Endothelial cell (in vitro differentiated cells): Measurements from ENCODE around the gene ACADS. TPM values are rescaled to one million over a fixed set of nuclear protein-coding genes. Genes with fewer than 3 reads are reported as not detected.

Experiments
- DNase-seq: peaks from one replicate; pipeline ENCODE4 v3.0.0; 2021; ENCODE audit warnings: low spot score
- H3K27ac Mint-ChIP-seq: one replicate; pipeline ENCODE4 v1.8.0; 2021; ENCODE audit warnings: mixed read lengths, inconsistent platforms; ENCODE audit not compliant: unreplicated experiment
- H3K27me3 Mint-ChIP-seq: one replicate; pipeline ENCODE4 v1.8.0; 2021; ENCODE audit warnings: mild to moderate bottlenecking, moderate library complexity, mixed read lengths, inconsistent platforms; ENCODE audit not compliant: unreplicated experiment
- H3K36me3 Mint-ChIP-seq: one replicate; pipeline ENCODE4 v1.8.0; 2021; ENCODE audit warnings: mild to moderate bottlenecking, low read depth, mixed read lengths, inconsistent platforms; ENCODE audit not compliant: unreplicated experiment
- H3K4me1 Mint-ChIP-seq: one replicate; pipeline ENCODE4 v1.8.0; 2021; ENCODE audit warnings: mild to moderate bottlenecking, mixed read lengths, inconsistent platforms; ENCODE audit not compliant: unreplicated experiment
- H3K4me3 Mint-ChIP-seq: one replicate; pipeline ENCODE4 v1.8.0; 2021; ENCODE audit warnings: mild to moderate bottlenecking, mixed read lengths, inconsistent platforms; ENCODE audit not compliant: unreplicated experiment
- H3K9me3 Mint-ChIP-seq: one replicate; pipeline ENCODE4 v1.8.0; 2021; ENCODE audit warnings: mixed read lengths, inconsistent platforms; ENCODE audit not compliant: unreplicated experiment
- CTCF ChIP-seq: fragments of 200-600 bp; sonication (generic); IDR thresholded peaks from one replicate; pipeline ENCODE4 v1.5.0; 2021; ENCODE audit warnings: antibody characterized with exemption; ENCODE audit not compliant: unreplicated experiment
- total RNA-seq: library from RNA; stranded (reverse); fragmentation: NEBNext Ultra II Directional; extraction: Animal tissue kit (Norgen Biotek cat#: 25700); gene quantifications from one replicate; pipeline ENCODE4 v1.2.1, GENCODE V29; 2021; ENCODE audit not compliant: unreplicated experiment

Gene ACADS
- total RNA-seq, 1 donor from 2014 or later = 5.6 TPM

- DNase-seq = no peak
- Mint-ChIP-seq H3K27me3 (peaks cover 12% of the 10 kb centered on the region), H3K27ac (peak overlapping the region; percentile 34), H3K36me3 (peaks cover 5% of the 10 kb centered on the region), H3K9me3 (no peaks in the 10 kb centered on the region), H3K4me3 (peak overlapping the region; percentile 90), H3K4me1 (peaks cover 15% of the 10 kb centered on the region)
- TF ChIP-seq CTCF = no peak
Observed at GRCh38 chr12:120711411-120711810, 14.2 kb upstream of the ACADS start.

GRCh38 chr12:120712610-120713009, 13.0 kb upstream of the ACADS start:
- Mint-ChIP-seq H3K27ac (no peak overlapping the region), H3K9me3 (no peaks in the 10 kb centered on the region), H3K4me1 (peaks cover 15% of the 10 kb centered on the region), H3K36me3 (peaks cover 13% of the 10 kb centered on the region), H3K27me3 (peaks cover 12% of the 10 kb centered on the region), H3K4me3 (no peak overlapping the region)
- DNase-seq = no peak
- no peak for TF ChIP-seq CTCF

GRCh38 chr12:120713861-120714482, 11.7 kb upstream of the ACADS start:
- peaks cover 12% of the 10 kb centered on the region for H3K27me3 Mint-ChIP-seq
- no peaks in the 10 kb centered on the region for H3K9me3 Mint-ChIP-seq
- TF ChIP-seq CTCF = peak; percentile 82
- no peak overlapping the region for H3K27ac Mint-ChIP-seq
- peak; percentile 77 for DNase-seq
- no peak overlapping the region for H3K4me3 Mint-ChIP-seq
- peaks cover 17% of the 10 kb centered on the region for H3K4me1 Mint-ChIP-seq
- peaks cover 21% of the 10 kb centered on the region for H3K36me3 Mint-ChIP-seq

GRCh38 chr12:120718055-120718454, 7.6 kb upstream of the ACADS start:
- Mint-ChIP-seq H3K9me3 (no peaks in the 10 kb centered on the region), H3K27me3 (peaks cover 5% of the 10 kb centered on the region)
- TF ChIP-seq CTCF = no peak

GRCh38 chr12:120719072-120719471, 6.6 kb upstream of the ACADS start:
- Mint-ChIP-seq H3K9me3 (no peaks in the 10 kb centered on the region), H3K36me3 (peaks cover 58% of the 10 kb centered on the region), H3K27me3 (peaks cover 6% of the 10 kb centered on the region), H3K4me3 (no peak overlapping the region), H3K4me1 (peaks cover 10% of the 10 kb centered on the region), H3K27ac (no peak overlapping the region)
- DNase-seq = no peak
- TF ChIP-seq CTCF = no peak

More at GRCh38 chr12:120718055-120718454, 7.6 kb upstream of the ACADS start:
- H3K4me1 Mint-ChIP-seq = peaks cover 10% of the 10 kb centered on the region
- H3K4me3 Mint-ChIP-seq = peak overlapping the region; percentile 44
- H3K36me3 Mint-ChIP-seq = peaks cover 56% of the 10 kb centered on the region
- DNase-seq = no peak
- no peak overlapping the region for H3K27ac Mint-ChIP-seq
